D721Med (cell line): ENCODE measurements around the gene GPR149.
A peak's percentile ranks its signal among the peaks of the same experiment; 100 is the strongest.

Experiments used
- DNase-seq: peaks from one replicate; pipeline ENCODE4 v3.0.0; 2011; ENCODE audit warnings: low spot score; ENCODE audit not compliant: insufficient read length
- FAIRE-seq: peaks from 2 replicates; lab custom pipeline; 2011; peaks lifted over from hg19 to GRCh38; lab: Jason Lieb, UNC
- TF ChIP-seq, protein P1 (sequence below): IDR thresholded peaks from 2 replicates; pipeline ENCODE4 v1.5.1; 2012; ENCODE audit warnings: mild to moderate bottlenecking, control low read depth; ENCODE audit not compliant: insufficient read depth; ENCODE audit errors: missing control alignments

The GPR149 gene

DNA sequence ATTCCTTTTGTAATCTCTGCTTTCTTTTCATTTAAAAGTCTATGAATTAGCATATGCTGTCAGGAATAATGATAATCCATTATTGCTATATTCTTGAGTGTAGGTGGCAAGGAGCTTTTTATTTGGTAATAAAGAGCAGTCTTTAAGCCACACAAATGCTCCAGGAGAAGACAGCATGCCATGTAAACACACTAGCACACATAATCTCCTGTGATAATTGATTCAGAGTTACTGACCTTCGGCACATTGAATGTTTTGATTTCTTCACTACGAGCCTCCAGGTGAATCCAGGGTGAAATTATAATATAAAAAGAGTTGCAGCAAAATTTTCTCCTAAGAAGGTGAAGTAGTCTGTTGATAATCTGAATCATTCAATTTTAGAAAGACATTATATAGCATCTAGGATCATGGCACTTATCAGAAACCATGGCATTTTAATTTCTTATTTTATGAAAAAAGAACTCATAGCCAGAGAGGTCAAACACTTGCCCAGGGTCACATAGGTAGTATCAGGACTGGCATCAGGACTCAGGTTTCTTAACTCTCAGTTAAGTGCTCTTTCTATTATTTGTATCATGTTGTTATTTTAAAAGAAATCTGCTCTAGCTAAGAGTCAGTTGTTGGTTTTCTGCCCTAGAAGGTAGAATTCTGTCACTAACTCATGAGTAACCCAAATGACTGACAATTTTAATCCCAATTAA, 84.4 kb downstream of the GPR149 start:
- no peak for DNase-seq
- TF ChIP-seq, protein P1, sequence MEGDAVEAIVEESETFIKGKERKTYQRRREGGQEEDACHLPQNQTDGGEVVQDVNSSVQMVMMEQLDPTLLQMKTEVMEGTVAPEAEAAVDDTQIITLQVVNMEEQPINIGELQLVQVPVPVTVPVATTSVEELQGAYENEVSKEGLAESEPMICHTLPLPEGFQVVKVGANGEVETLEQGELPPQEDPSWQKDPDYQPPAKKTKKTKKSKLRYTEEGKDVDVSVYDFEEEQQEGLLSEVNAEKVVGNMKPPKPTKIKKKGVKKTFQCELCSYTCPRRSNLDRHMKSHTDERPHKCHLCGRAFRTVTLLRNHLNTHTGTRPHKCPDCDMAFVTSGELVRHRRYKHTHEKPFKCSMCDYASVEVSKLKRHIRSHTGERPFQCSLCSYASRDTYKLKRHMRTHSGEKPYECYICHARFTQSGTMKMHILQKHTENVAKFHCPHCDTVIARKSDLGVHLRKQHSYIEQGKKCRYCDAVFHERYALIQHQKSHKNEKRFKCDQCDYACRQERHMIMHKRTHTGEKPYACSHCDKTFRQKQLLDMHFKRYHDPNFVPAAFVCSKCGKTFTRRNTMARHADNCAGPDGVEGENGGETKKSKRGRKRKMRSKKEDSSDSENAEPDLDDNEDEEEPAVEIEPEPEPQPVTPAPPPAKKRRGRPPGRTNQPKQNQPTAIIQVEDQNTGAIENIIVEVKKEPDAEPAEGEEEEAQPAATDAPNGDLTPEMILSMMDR, result no peak
- FAIRE-seq, result no peak

DNA sequence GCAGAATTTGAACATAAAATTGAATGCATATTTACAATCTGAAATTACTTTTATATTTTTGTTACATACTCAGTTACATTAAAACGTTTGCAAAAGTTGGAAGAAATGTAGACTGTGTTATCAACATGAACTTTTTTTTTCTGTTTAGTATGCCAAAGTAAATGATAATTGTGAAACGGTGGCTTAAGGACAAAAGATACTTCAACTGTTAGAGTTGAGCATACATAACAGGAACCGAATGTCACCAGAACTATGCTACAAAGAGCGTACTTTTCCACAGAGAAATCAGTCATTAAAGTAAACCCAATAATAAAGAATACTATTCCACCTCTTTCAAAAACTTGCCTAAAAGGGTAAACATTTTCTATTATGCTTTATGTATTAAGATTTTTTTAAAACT, 91.4 kb downstream of the GPR149 start:
- FAIRE-seq, result no peak
- no peak for DNase-seq
- TF ChIP-seq, protein P1, result no peak

DNA sequence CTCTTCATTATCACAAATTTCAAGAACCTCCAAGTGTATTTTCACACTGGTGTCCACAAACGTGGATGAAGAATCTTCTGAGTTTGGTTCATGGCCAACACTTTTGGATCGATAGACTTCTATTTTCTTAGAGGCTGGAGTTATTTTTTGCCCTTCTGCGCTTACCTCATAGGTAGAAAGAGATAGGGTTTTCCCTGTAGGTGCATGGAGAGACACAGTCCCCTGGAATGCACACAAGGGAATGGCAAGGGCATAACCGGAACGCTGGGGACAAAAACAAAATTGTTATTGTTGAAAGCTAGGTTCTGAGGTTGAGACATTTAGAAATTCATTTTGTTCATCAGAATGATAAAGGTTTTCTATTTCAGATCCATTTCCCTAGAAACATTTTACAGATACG, 92.0 kb downstream of the GPR149 start:
- no peak for DNase-seq
- TF ChIP-seq, protein P1, result no peak
- FAIRE-seq, result no peak

DNA sequence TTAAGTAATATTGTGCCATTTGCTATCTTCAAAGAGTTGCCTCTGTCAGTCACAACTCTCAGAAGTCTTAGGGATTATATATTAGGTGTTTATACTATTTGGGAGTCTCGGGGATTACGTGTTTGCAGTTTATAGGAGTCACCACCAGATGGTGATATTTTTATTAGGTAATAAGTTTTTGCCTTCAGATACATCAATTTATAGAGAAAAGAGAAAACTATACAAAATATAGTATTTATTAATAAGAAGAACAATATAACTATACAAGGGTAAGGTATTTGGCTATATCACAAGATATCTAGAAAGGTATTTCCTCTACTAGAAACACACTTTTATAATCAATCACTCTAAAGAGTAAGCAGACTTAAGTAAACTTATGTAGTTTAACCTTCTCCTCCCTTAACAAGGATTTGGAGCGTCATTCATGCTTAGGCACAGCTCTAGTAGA, 95.0 kb downstream of the GPR149 start:
- FAIRE-seq (no peak), DNase-seq (peak; percentile 12)
- TF ChIP-seq, protein P1, result peak; percentile 56

DNA sequence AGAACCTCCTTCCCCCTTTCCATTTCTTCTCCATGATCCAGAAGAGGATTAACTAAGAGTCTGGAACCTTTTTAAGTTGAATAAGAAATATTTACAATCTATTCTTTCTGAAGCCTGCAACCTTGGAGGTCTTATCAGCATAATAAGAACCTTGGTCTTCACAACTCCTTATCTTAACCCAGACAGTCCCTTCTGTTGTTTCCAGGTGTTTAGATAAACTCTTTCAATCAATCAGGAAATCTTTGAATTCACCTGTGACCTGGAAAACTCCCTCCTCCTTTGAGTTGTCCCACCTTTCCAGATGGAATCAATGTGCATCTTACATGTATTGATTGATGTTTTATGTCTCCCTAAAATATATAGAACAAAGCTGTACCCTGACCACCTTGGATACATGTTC, 102.1 kb downstream of the GPR149 start:
- FAIRE-seq (no peak), DNase-seq (no peak)
- TF ChIP-seq, protein P1, result no peak

DNA sequence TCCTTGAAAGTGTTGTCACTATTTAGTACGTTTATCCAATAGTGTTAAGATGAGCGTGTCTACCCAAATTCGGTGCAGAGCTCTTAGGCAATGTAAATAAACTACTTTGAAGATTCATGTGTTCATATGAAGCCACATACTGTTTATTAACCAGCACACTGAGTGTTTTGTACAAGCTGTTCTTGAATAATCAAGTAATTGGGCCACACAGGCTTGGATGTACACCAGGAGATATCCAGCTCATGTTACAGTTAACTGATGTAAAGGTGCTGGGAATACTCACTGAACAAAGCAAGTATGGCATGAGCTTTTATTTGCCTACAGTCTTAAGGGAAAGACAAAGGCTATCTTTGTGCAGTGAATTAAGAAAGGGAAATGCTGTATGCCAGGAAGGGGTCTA, 105.1 kb downstream of the GPR149 start:
- FAIRE-seq (no peak), DNase-seq (no peak)
- TF ChIP-seq, protein P1, result no peak
